GM12892 (cell line): ENCODE results near the gene HIVEP3.

Source experiments
- POLR2A ChIP-seq: IDR thresholded peaks from 2 replicates; pipeline ENCODE4 v1.6.1; 2011; ENCODE audit warnings: low read depth, low read length, control low read depth
- POLR2AphosphoS5 ChIP-seq: IDR thresholded peaks from 2 replicates; pipeline ENCODE4 v1.6.1; 2011; ENCODE audit warnings: low read depth, low read length, control low read depth

DNA sequence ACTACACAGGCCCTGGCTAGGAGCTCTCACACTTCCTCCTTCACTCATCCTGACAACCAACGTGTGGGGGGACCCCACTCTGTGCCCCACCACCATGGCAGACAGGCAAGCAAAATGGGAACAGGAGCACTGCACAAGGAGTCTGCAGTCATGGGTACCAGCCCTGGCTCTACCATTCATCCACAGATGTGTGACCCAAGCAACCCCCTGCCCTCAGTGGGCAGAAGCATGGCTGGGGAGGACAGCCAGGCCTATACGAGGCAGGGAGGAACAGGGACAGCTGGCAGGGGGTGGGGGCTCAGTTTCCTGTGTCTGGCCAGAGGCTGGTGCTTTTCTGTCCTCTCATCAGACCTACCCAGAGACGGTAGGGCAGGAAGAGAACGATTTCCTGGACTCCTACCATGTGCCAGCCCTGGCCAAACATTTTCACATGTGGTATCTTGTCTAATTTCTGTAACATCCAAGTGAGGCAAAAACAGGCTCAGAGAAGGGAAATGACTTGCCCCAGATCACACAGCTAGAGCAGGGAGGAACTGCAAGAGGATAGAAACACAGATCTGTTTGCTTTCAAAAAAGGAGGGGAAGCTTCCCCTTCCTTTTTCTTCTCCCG, 178.0 kb downstream of the HIVEP3 start:
- TF ChIP-seq POLR2AphosphoS5: no peak
- TF ChIP-seq POLR2A: no peak
